HEK293 (cell line): ENCODE data around the gene SARNP.

ENCODE experiments used
- CTCF ChIA-PET: fragments of 350-600 bp; formaldehyde crosslinking; extraction: SDS; loops from one replicate; lab custom pipeline; 2021; ENCODE audit warnings: antibody characterized with exemption; lab: Yijun Ruan, JAX
- POLR2A ChIA-PET: fragments of 300-600 bp; formaldehyde crosslinking; extraction: SDS; loops from one replicate; lab custom pipeline; 2020; ENCODE audit warnings: antibody characterized with exemption, inconsistent platforms; lab: Yijun Ruan, JAX
- H3K27ac ChIP-seq: fragments of 200-500 bp; sonication (Bioruptor generic); 2 replicates; pipeline ENCODE4 v1.5.1; 2014; ENCODE audit warnings: low read depth, low read length, control low read depth, inconsistent platforms; ENCODE audit errors: extremely low read depth
- H3K36me3 ChIP-seq, 2 experiments: fragments of 200-500 bp in 1 of 2; sonication (Bioruptor generic) in 1 of 2; 1 replicate in 1 of 2; 2 replicates in 1 of 2; pipeline ENCODE4 v1.5.1; 2014 to 2017; ENCODE audit warnings: inconsistent platforms in 2 of 2, low read length in 2 of 2; ENCODE audit not compliant: control insufficient read depth in 2 of 2, insufficient read depth in 1 of 2
- H3K4me1 ChIP-seq: fragments of 200-500 bp; sonication (Bioruptor generic); 2 replicates; pipeline ENCODE4 v1.5.1; 2014; ENCODE audit warnings: mild to moderate bottlenecking, low read length, inconsistent platforms; ENCODE audit not compliant: control insufficient read depth, insufficient read depth
- H3K4me3 ChIP-seq: 2 replicates; pipeline ENCODE4 v1.5.1; 2011; ENCODE audit warnings: low read depth, mild to moderate bottlenecking, control low read depth, low read length, moderate library complexity
- H3K9me3 ChIP-seq: fragments of 200-500 bp; sonication (Bioruptor generic); 2 replicates; pipeline ENCODE4 v1.5.1; 2014; ENCODE audit warnings: low read depth, low read length, inconsistent platforms; ENCODE audit not compliant: control insufficient read depth, insufficient read depth
- FEZF1 ChIP-seq: fragments of 450-650 bp; formaldehyde crosslinking; IDR thresholded peaks from 2 replicates; pipeline ENCODE4 v1.5.1; 2016; ENCODE audit warnings: missing biosample characterization, missing genetic modification characterization
- GLIS1 ChIP-seq: fragments of 450-650 bp; formaldehyde crosslinking; IDR thresholded peaks from 2 replicates; pipeline ENCODE4 v1.5.1; 2016; ENCODE audit warnings: missing biosample characterization, missing genetic modification characterization
- KLF8 ChIP-seq: fragments of 450-650 bp; formaldehyde crosslinking; IDR thresholded peaks from 2 replicates; pipeline ENCODE4 v1.5.1; 2016; ENCODE audit warnings: missing biosample characterization, missing genetic modification characterization
- SETDB1 ChIP-seq: IDR thresholded peaks from one replicate; pipeline ENCODE4 v1.6.1; 2017; ENCODE audit warnings: mild to moderate bottlenecking, low read length, moderate library complexity, mixed read lengths; ENCODE audit not compliant: insufficient read length
- TSHZ1 ChIP-seq: fragments of 450-650 bp; formaldehyde crosslinking; IDR thresholded peaks from 2 replicates; pipeline ENCODE4 v1.5.1; 2016; ENCODE audit warnings: missing biosample characterization, missing genetic modification characterization, borderline replicate concordance
- ZBTB26 ChIP-seq: fragments of 450-650 bp; formaldehyde crosslinking; optimal IDR thresholded peaks from 2 replicates; pipeline ENCODE3; 2016; ENCODE audit warnings: missing biosample characterization, mild to moderate bottlenecking, missing genetic modification characterization
- ZFP3 ChIP-seq: fragments of 450-650 bp; formaldehyde crosslinking; IDR thresholded peaks from 2 replicates; pipeline ENCODE4 v1.5.1; 2016; ENCODE audit warnings: low read depth, missing biosample characterization, missing genetic modification characterization
- ZNF155 ChIP-seq: fragments of 450-650 bp; formaldehyde crosslinking; IDR thresholded peaks from 2 replicates; pipeline ENCODE4 v1.5.1; 2016; ENCODE audit warnings: missing biosample characterization, missing genetic modification characterization
- ZNF266 ChIP-seq: fragments of 450-650 bp; formaldehyde crosslinking; IDR thresholded peaks from 2 replicates; pipeline ENCODE4 v1.5.1; 2016; ENCODE audit warnings: missing biosample characterization, missing genetic modification characterization, low read depth
- ZNF37A ChIP-seq: fragments of 450-650 bp; IDR thresholded peaks from 2 replicates; pipeline ENCODE4 v1.5.1; 2018; ENCODE audit warnings: missing biosample characterization, missing genetic modification characterization
- ZNF473 ChIP-seq: fragments of 450-650 bp; formaldehyde crosslinking; IDR thresholded peaks from 2 replicates; pipeline ENCODE4 v1.5.1; 2017; ENCODE audit warnings: missing biosample characterization, missing genetic modification characterization
- ZNF530 ChIP-seq: fragments of 450-650 bp; formaldehyde crosslinking; IDR thresholded peaks from 2 replicates; pipeline ENCODE4 v1.5.1; 2016; ENCODE audit warnings: low read depth, missing biosample characterization, missing genetic modification characterization
- ZNF571 ChIP-seq: fragments of 450-650 bp; formaldehyde crosslinking; IDR thresholded peaks from 2 replicates; pipeline ENCODE4 v1.5.0; 2017; ENCODE audit warnings: missing biosample characterization, missing genetic modification characterization
- ZNF777 ChIP-seq: fragments of 450-650 bp; formaldehyde crosslinking; IDR thresholded peaks from 2 replicates; pipeline ENCODE4 v1.5.1; 2017; ENCODE audit warnings: missing biosample characterization, missing genetic modification characterization, borderline replicate concordance
- ZNF792 ChIP-seq: fragments of 450-650 bp; formaldehyde crosslinking; IDR thresholded peaks from 2 replicates; pipeline ENCODE4 v1.5.1; 2016; ENCODE audit warnings: missing biosample characterization, missing genetic modification characterization
- ZXDB ChIP-seq: fragments of 450-650 bp; formaldehyde crosslinking; IDR thresholded peaks from 2 replicates; pipeline ENCODE4 v1.5.1; 2016; ENCODE audit warnings: missing biosample characterization, missing genetic modification characterization

The SARNP gene

GRCh38 chr12:55733858-55734257, 83.7 kb downstream of the SARNP start:
- no peaks in the 10 kb centered on the region for H3K36me3 ChIP-seq
- no peak overlapping the region for H3K27ac ChIP-seq
- CTCF ChIA-PET, result interaction anchor here (0.6 to 6.8 kb wide), 3 partner anchors 11 to 313 kb away, joined by 3 to 127 read pairs (median 3); partner anchors contain the start of gene RDH5
- no peak overlapping the region for H3K4me3 ChIP-seq
- peaks cover 8% of the 10 kb centered on the region for H3K4me1 ChIP-seq
- no peaks in the 10 kb centered on the region for H3K9me3 ChIP-seq
- TF ChIP-seq ZNF777 (tag by site-specific recombination) (no peak), FEZF1 (tag by site-specific recombination) (no peak), ZFP3 (tag by site-specific recombination) (no peak), TSHZ1 (tag by site-specific recombination) (no peak), SETDB1 (no peak), KLF8 (tag by site-specific recombination) (no peak), ZNF571 (no peak), ZNF37A (tag by site-specific recombination) (no peak), ZBTB26 (tag by site-specific recombination) (no peak), ZNF473 (tag by site-specific recombination) (no peak), ZNF266 (tag by site-specific recombination) (no peak), ZXDB (no peak)
- TF ChIP-seq, all 188 proteins: peak for 0
- POLR2A ChIA-PET, result interaction anchor here (0.7 to 1.4 kb wide), 3 partner anchors 67 to 377 kb away, joined by 3 to 9 read pairs (median 6); no protein-coding TSS in a partner anchor

GRCh38 chr12:55733021-55733555, 84.4 kb downstream of the SARNP start:
- CTCF ChIA-PET, result no interaction called here
- POLR2A ChIA-PET, result interaction anchor here (1.4 kb wide), 1 partner anchor 274 kb away, joined by 9 read pairs; no protein-coding TSS in a partner anchor

More at GRCh38 chr12:55733021-55733555, 84.4 kb downstream of the SARNP start:
- Histone ChIP-seq H3K4me3 (no peak overlapping the region), H3K36me3 (no peaks in the 10 kb centered on the region), H3K9me3 (no peaks in the 10 kb centered on the region), H3K4me1 (peaks cover 8% of the 10 kb centered on the region), H3K27ac (no peak overlapping the region)
- TF ChIP-seq ZNF155, result no peak
- no peak for TF ChIP-seq ZNF530 (tag by site-specific recombination)
- TF ChIP-seq GLIS1 (tag by site-specific recombination), result peak; percentile 52
- TF ChIP-seq ZNF792 (tag by site-specific recombination), result no peak
- peak; percentile 10 for TF ChIP-seq ZBTB26 (tag by site-specific recombination)
